Spleen (tissue), 7 donors: ENCODE results near the gene UBXN1.

Experiments used
- CTCF ChIP-seq, 11 experiments: fragments of 200-600 bp in 7 of 11; fragments of 450-650 bp in 4 of 11; sonication (generic) in 4 of 11; IDR thresholded peaks in 8 of 11; conservative IDR thresholded peaks in 3 of 11; 1 replicate in 7 of 11; 2 replicates in 4 of 11; pipeline versions ENCODE4 v1.4.0 to v1.8.0; 2016 to 2021; ENCODE audit warnings: antibody characterized with exemption in 11 of 11, inconsistent platforms in 4 of 11, mild to moderate bottlenecking in 1 of 11
- POLR2A ChIP-seq, 3 donors: fragments of 450-650 bp; IDR thresholded peaks; one replicate each; pipeline ENCODE4 v1.5.1; 2017; ENCODE audit warnings: antibody characterized with exemption in 3 of 3, mild to moderate bottlenecking in 1 of 3
- POLR2AphosphoS5 ChIP-seq, 3 donors: sonication (generic); formaldehyde crosslinking; IDR thresholded peaks; one replicate each; pipeline ENCODE4 v1.5.1; 2017; ENCODE audit warnings: antibody characterized with exemption in 3 of 3
- donor health status: DM: no; HTN: no; CAD: no; lungs with moderate emphysema.
- donor health status: DM: no; HTN: no; CAD: no.
- donor health status: DM: no; HTN: no; CAD: no.

GRCh38 chr11:62648967-62649364 is 29.9 kb downstream of the UBXN1 start:
- TF ChIP-seq POLR2AphosphoS5 (IDR thresholded peaks at IDR 0.05) (no peak), CTCF (IDR thresholded peaks at IDR 0.05 in 8 of 11, conservative IDR thresholded peaks at IDR 0.05 in 3 of 11) (no peak), POLR2A (IDR thresholded peaks at IDR 0.05) (no peak)
